NK-92 treated with Interleukin-12 subunit alpha and Interleukin-12 subunit beta, amount 100 ng/mL, for 24 hours (cell line): Measurements from ENCODE around the gene ROS1.

Source experiments
- DNase-seq: peaks from one replicate; lab custom pipeline; 2025; lab: John Stamatoyannopoulos, UW

Gene ROS1

DNA sequence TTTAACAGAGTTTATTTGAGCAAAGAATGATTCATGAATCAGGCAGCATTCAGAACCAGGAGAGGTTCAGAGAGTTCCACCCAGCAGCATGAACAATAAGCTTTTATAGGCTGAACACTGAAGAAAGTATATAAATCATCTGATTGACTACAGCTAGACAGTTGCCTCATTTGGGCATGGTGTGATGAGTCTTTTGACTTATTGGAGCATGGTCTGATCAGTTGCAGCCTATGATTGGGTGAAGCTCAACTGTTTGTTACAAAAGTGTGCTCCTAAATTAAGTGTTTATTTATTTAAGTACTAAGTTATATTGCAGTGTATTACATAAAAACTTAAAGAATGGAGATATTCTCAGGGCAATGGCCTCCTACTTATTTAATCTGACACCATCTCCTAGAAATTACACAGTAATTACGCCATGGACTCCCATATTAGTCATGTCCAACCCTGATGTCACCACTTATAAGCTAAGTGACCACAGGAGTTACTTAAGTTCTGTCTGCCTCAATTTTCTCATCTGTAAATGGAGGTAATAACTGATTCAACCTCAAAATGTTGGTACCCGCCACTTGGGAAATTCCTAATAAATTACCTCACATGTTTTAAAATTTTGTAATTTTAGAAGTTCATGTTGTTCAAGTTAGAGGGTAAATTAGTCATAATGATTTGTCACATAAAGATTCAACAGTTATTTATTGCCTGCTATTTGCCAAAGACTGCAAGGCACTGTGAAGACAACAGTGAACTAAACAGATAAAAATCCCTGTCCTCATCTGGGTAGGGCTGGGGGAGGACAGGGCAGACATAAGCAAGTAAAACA, 15.2 kb upstream of the ROS1 start:
- no peak for DNase-seq

DNA sequence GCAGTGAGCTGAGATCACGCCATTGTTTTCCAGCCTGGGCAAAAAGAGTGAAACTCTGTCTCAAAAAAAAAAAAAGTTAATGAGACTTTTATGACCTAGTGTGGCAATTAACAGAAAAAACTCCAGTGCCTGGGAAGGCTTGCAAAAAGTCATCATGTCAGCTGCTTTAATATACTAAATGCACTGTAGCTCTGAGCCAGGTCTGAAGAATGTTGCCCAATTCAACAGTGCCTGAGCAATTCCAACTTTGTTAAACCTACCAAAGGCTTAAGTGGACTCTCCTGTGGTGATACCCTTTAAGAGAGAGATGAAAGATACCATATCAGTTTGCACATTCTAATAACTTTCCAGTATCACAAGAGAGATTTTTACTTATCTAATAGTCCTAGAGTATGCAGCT, 6.5 kb upstream of the ROS1 start:
- no peak for DNase-seq

DNA sequence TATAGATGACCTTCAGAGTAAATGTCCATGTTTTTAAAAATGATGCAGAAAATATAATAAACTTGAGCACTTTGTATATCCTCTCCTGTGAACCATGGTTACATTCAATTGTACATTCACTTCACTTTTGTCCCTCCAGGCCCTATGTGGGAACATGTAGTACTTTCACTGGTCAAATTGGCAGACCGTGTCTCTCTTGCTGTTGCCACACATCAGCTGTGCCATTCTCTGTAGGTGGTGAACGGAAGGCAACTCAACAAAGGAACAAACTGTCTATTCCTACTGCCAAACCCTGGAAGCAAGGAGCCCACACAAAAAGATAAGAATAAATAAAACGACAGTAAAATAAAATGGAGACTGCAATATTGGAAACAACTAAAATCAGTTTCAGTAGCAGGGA, 2.0 kb downstream of the ROS1 start:
- DNase-seq = no peak

DNA sequence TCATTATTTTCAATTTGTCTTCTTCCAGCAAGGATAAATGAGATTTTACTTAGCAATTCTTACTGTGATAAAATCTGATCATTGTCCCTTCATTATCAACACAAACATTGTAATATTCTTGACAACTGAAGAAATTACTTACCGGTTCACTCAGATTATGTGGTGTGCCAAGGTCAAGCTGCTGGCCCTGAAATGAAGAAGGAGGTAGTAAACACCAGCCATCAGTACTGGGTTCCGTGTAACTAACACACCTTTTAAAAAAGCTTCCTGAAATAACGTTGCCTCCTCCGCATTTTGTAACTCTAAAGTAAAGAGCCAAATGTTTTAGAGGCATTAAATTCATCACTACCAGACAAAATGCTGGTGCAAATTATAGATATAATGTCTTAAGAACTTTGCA, 7.4 kb downstream of the ROS1 start:
- no peak for DNase-seq

DNA sequence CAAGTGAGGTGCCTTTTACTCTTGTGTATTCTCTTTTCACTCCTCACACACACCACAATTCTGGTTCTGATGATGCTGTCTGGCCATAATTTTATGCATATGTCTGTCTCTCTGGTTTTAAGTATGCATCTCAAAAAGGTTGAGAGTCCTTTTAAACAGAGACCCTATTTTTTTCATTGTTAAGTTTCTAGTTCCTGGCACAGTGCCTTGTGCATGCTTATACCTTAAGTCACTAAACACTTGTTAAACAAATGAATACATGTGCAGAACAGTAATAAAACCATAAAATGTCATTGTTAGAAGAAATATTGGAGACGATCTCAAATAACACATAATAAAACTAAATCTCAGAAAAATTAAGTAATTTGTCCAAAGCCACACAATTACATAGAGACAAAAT, 7.9 kb downstream of the ROS1 start:
- DNase-seq = no peak

DNA sequence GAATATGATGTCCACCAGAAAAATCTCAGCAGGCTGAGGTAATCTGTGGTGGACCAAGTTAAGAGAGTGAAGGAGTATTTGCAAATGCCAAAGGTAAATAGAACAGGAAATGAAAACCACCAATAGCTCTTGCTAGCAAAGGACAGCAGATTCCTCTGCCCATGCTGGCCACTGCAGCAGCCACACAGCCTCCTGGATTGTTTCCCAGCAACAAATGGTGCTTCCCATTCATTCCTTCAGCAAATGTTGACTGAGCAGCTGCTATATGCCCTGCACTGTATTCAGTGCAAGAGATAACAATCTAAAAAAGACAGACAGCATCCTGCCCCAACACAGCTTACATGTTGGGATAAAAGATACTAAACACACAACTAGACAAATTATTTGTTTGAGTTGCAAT, 11.0 kb downstream of the ROS1 start:
- DNase-seq = no peak

DNA sequence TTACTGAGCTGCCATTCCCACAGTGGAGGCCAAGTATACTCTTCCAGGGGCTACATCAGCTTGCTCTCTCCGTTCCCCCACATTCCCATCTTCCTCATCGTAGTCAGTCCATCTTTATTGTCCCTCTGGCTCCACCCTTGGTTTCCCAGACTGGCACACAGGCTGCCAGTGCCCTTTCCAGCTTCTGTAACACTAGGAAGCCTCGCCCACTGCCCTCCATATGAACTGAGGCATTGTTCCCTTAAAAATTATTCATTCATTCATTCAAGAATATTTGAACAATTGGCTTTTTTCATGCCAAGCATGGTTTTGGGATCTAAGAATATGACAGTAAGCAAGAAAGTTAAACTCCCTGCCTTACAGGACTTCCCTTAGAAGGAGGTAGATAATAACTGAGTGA, 14.3 kb downstream of the ROS1 start:
- DNase-seq = no peak

DNA sequence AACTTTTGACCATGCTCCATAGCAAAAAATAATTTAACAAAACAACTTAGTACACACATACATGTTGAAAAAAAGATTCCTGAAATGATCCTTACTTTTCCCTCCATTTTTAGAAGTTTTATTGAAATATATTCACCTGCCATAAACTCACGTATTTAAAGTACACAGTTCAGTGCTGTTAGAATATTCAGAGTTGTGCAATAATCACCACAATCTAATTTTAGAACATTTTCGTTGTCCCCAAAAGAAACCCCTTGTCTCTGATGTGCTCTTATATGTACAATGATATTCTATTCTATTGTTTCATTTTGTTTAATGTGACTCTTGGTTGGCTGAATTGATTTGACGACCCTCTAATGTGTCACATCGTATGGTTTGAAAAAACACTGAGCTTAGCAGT, 15.9 kb downstream of the ROS1 start:
- DNase-seq = no peak

DNA sequence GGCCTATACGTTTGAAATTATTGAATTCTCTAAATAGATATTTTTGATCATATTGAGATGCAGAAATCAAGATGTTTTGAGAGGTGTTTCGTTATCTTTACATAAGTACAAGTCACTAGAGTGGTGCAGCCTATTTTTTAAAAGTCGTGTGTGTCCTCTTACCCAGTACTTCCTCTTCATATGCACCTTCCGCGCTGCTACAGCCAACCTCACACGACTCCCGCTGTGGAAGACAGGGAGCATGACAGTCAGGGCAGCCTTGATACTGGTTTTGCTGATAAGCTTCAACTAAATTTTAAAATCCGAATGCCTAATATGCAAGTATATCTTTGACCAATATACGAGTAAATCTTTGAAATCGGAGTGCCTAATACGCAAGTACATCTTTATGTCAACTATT, 16.3 kb downstream of the ROS1 start:
- no peak for DNase-seq

DNA sequence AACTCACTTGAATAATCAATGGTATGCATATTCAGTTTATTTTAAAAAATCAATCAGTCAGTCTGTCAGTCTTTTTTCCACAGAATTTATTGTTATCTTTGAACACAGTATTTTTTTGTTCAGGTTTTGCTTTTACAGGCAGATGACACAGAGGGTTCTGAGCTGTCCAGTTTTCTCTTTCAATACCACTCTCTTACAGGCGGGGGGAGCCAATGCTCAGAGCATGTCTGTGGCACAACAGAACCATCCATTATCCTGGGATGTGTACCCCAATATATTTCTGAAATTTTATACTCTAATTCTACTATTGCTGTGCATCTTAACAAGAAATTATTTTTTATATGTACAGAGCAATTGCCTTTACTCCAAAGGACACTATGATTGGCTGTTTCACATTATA, 21.2 kb downstream of the ROS1 start:
- no peak for DNase-seq

DNA sequence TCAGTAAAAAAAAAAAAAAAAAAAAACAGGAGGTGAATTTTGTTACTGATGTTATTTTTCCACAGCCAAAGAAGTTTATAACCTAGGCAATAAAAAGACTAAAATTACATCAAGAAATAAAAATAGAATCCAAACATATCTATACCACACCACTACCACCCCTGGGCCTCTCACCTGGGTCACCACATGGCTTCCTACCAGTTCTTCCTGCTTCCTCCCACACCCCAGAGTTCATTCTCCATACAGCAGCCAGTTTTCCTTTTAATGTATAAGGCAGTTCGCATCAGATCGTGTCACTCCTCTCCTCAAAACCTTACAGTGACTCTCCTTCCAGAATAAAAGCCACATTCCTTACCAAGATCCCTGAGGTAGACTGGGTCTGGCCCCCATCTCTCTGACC, 23.9 kb downstream of the ROS1 start:
- DNase-seq = no peak

DNA sequence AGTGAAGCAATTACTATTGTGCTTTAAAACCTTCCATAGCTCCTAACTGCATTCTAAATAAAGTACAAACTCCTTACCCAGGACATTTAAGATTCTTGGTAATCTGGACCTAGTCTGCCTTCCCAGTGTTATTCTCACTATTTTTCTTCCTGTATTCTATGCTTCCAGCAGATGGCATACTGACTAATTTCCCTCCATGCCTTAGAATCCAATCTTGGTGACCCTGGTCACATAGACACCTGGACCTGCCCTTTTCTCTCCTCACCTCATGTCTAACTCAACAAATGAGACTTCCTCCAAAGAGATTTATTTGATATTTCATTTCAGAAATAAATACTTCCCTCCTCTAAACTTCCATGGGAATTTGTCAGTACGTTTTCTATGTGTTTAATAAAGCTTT, 25.8 kb downstream of the ROS1 start:
- DNase-seq = no peak

DNA sequence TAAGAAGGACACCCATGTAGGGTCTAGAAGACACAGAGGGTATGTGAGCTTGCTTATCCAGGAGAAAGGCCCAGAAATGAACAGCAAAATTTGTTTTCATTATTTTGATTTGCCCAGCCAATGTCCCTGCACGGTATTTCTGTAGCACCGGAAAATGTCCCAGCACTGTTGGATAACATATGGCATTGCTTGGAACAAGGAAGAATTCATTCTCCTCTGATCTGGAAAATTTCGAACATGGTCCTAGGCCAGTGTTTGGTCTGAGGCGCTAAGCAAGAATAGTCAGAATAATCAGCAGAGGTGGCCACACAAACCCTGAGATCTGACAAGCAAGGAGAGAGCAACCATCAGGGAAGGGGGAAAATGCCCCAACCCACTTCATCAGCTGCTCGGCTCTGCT, 26.6 kb downstream of the ROS1 start:
- DNase-seq = no peak

DNA sequence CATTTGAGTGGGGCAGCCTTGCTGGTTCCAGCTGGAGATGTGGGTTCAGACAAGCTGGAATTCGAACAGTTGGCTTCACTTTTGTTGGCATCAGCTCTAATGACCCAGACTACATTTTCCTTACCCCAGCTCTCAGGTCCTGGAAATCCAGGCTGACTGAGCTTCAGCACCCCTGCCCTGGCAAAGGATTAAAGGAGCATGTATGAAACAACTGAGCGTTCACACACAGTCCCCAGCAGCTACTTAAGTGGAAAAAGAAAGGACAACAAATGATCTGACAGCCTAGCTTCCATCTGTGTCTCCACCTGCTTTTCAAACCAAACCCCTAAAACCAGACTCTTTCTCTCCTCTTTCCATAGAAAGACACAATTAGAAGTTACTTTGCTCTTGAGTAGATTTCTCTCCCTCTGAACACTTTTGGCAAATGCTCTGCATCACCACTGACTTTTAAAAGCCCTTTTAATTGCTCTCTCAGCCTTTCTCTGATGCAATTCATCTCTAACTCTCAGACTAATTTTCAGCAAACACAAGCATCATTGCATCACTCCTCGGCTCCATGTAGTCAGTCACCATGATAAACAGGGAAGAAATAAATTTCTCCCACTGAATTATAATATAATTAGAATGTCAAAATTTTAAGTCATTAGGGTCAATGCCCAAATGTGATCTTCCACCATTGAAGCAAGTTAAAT, 28.1 kb downstream of the ROS1 start:
- no peak for DNase-seq

DNA sequence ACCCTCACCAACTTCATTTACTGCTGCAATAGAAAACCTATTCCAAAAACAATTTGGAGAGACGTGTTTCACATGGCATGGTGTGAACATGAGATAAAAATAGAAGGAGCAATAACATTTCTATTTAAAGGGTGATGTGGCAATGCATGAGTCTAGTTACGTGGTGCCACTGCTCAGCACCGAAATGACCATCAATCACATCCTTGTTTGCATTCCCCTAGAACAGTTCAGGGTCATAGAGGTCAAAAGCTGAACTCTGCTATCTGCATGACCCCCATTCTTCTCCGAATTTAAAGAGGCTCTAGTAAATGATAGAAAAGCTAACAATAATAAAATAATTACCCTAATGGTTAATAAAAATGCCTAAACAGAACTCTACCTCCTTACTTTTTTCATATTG, 29.5 kb downstream of the ROS1 start:
- DNase-seq = no peak

DNA sequence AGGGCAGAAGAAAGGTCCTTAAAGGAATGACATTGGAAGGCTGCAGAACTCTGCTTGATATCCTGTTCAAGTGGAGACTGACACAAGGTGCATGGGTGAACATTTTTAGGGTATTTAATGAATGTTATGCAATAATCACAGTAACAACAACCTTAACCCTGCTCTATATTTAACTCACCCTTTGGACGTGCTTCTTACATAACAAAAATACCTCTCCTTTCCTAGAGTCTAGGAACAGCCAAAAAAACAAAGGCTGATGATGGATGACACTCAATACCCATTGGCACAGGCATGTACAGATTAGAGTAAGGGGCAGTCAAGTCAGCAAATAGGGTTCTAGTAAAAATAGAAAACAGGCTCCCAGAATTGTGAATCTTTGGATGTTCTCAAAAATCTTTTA, 30.6 kb downstream of the ROS1 start:
- DNase-seq = no peak

DNA sequence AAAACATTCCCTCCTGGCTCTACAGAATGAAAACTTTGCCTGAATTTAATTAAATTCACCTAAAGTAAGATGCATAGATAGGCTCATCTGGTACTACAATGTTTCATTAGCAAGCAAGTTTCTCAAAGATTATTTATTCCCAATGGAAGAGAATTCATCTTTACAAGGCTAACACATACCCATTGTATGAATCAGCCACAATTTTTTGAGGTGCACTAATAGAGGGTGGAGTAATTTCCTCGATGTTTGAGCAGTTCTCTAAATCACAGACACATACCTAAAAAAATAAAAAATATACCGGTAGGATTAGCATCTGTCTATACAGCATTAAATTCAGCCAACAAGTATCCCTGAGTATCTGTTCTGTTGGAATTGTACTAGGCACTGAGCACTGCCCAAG, 32.7 kb downstream of the ROS1 start:
- no peak for DNase-seq

DNA sequence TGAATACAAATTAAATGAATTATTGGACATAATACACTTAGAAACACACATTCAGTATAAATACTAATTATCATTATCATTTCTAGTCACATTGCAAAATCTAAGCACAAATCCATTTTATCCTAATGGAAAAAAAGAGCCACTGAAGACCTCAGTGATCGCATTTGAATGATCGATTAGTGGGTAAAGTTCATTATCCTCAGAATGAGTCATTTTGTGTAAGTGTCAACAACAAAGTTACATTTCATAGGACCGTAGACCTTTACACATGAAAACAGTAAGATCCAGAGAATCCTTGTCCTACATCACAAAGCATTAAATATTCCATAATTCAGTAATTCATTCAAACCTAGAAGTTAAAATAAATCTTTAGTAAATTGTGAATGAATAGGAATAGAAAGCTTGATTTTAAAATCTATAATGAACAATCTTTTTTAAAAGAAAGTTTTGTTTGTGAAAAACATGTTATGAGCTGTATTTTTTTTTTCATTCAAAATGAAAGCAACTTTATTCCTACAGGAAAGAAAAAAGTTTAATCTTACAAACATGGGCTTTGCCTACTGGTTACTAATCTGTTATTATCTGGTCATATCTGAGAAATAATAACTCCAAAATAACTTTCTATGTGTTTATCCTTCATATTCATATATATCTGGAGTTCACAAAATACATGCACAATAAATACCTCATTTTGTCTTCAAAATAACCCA, 33.7 kb downstream of the ROS1 start:
- DNase-seq = no peak

DNA sequence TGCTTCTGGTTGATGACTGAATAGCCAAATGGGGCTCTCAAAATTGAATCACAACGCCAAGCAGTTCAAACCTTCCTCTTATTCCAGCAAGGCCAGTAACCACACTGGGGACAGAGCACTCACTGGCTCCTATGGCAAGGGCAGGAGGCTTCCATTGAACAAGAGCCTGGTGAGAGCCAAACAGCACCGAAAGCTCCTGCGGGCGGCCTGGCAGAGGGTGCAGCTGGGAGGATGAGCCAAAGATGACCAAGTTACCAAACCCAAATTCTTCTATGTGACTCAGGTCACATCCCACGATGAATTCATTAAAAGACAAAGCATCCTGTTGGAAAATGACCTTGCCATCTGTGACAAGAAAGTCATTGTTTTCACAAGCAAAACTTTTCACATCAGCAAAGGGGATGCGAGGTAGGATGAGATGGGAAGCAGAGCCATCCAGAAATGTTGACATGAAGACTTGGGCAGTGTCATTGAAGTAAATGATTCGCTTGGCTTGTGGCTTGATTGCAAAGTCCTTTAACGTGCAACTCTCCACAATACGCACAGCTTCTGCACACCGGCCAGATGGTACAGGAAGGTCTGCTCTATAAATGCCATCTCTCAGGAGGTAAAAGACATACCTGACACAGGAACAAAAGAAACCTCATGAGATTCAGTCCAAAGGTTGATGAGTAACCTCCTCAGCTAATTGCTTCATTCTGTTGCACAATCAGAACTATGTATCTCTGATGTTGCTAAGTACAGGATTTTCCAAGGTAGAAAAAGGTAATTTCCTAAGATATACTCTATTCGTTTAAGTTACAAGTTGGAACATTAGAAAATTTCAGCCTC, 36.3 kb downstream of the ROS1 start:
- no peak for DNase-seq

DNA sequence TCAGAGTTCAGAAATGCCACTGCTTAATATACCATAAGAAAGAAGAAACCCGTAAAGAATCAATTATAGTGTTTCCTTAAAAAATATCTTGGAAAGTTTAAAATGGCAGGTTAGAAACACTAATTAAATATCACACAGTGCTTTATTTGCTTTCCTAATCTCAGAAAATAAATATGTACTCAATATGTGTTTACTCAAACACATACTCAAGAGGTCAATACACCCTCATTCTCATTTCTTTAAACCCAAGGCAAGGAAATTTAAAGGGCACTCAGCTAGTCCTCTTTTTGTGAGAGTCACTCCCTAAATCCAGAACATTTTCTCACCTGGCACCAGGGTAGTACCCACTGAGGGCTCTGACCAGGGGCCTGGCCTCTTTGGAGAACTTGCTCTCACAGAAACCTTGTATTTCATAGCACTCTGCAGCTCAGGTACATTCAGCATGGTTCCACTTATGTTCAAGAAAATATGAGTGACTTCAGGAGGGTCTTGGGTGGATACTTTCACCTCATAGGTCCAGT, 38.2 kb downstream of the ROS1 start:
- no peak for DNase-seq

DNA sequence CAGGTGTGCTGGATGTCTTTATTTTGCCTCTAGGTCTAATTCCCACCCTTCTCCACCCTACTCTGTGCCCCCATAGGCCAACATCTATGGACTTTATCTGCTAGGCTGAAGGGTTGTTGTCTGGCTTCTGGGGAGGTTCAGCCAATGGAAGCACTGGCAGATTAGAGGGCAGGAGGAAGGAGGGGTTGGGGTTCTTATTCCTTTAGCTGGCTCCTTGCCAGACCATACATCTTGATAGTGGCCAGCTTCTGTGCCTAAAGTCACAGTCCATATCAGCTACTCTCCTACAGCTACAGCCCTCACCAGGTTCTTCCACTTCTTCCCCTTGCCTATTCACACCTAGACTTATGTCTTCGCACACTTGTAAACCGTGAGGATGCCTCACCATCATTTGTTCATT, 41.1 kb downstream of the ROS1 start:
- no peak for DNase-seq

DNA sequence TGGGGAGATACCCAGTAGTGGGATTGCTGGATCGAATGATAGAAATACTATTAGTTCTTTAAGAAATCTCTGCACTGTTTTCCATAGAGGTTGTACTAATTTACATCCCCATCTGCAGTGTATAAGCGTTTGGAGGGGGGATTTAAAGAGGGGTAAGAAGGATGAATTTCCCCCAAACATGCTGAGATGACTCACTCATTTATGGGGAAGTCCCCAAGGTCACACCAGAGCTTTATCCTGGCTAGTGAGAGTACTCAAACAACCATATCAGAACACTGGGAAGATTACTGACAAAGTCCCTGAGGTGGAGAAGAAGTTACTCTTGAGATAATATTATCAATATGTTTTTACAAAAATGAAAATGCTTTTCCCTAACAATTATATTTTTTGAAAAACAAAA, 44.0 kb downstream of the ROS1 start:
- DNase-seq = no peak
